Measurements from ENCODE around the gene NOTCH1. TPM values are rescaled to one million over a fixed set of nuclear protein-coding genes. Genes with fewer than 3 reads are reported as not detected.

NOTCH1 gene
- polyA plus RNA-seq, 1 donor from 2014 or later = 0.15 TPM

DNA sequence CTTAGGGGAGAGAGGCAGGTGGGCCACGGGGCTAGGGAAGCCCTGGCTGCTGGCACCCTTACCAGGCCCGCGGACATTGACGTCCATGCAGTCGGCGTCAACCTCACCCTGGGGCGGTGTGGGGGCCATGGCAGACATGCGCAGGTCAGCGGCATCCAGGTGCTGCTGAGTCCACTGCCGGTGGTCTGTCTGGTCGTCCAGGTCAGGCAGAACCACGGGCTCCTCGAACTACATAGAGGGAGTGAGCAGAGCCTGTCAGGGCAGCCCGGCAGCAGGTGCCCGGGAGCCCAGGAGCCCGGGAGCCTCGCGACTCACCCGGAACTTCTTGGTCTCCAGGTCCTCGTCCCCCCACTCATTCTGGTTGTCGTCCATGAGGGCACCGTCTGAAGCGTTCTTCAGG lies 44.2 kb downstream of the NOTCH1 start:
- Histone ChIP-seq H3K9me3 (ENCODE audit: low read length) (no peaks in the 10 kb centered on the region), H3K4me2 (ENCODE audit: low read length) (no peak overlapping the region), H4K20me1 (ENCODE audit: insufficient read depth) (no peaks in the 10 kb centered on the region), H3F3A (ENCODE audit: insufficient read depth, low read length, poor library complexity, severe bottlenecking) (no peaks in the 10 kb centered on the region), H3K4me3 (ENCODE audit: low read length) (no peak overlapping the region), H3K9me2 (ENCODE audit: insufficient read depth, low read length) (no peaks in the 10 kb centered on the region), H3K79me2 (replicated peaks; ENCODE audit: insufficient read depth, low read length) (no peaks in the 10 kb centered on the region), H3K27me3 (ENCODE audit: insufficient read depth, low read depth, low read length) (no peaks in the 10 kb centered on the region), H3K9ac (ENCODE audit: low read length) (no peak overlapping the region), H2AFZ (ENCODE audit: low read depth, low read length) (no peak overlapping the region), H3K27ac (ENCODE audit: low read length) (no peak overlapping the region), H3K36me3 (ENCODE audit: insufficient read depth, low read length) (no peaks in the 10 kb centered on the region)
- no peak for TF ChIP-seq EP300 (conservative IDR thresholded peaks at IDR 0.05; ENCODE audit: poor library complexity, severe bottlenecking)
- TF ChIP-seq CTCF (IDR thresholded peaks at IDR 0.05; ENCODE audit: poor library complexity, severe bottlenecking) = no peak
- TF ChIP-seq, protein P1, sequence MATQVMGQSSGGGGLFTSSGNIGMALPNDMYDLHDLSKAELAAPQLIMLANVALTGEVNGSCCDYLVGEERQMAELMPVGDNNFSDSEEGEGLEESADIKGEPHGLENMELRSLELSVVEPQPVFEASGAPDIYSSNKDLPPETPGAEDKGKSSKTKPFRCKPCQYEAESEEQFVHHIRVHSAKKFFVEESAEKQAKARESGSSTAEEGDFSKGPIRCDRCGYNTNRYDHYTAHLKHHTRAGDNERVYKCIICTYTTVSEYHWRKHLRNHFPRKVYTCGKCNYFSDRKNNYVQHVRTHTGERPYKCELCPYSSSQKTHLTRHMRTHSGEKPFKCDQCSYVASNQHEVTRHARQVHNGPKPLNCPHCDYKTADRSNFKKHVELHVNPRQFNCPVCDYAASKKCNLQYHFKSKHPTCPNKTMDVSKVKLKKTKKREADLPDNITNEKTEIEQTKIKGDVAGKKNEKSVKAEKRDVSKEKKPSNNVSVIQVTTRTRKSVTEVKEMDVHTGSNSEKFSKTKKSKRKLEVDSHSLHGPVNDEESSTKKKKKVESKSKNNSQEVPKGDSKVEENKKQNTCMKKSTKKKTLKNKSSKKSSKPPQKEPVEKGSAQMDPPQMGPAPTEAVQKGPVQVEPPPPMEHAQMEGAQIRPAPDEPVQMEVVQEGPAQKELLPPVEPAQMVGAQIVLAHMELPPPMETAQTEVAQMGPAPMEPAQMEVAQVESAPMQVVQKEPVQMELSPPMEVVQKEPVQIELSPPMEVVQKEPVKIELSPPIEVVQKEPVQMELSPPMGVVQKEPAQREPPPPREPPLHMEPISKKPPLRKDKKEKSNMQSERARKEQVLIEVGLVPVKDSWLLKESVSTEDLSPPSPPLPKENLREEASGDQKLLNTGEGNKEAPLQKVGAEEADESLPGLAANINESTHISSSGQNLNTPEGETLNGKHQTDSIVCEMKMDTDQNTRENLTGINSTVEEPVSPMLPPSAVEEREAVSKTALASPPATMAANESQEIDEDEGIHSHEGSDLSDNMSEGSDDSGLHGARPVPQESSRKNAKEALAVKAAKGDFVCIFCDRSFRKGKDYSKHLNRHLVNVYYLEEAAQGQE (IDR thresholded peaks at IDR 0.05; ENCODE audit: borderline replicate concordance) = no peak
- no peak for TF ChIP-seq SMC3 (conservative IDR thresholded peaks at IDR 0.05; ENCODE audit: poor library complexity)
- TF ChIP-seq POLR2AphosphoS5 (IDR thresholded peaks at IDR 0.05) = no peak

DNA sequence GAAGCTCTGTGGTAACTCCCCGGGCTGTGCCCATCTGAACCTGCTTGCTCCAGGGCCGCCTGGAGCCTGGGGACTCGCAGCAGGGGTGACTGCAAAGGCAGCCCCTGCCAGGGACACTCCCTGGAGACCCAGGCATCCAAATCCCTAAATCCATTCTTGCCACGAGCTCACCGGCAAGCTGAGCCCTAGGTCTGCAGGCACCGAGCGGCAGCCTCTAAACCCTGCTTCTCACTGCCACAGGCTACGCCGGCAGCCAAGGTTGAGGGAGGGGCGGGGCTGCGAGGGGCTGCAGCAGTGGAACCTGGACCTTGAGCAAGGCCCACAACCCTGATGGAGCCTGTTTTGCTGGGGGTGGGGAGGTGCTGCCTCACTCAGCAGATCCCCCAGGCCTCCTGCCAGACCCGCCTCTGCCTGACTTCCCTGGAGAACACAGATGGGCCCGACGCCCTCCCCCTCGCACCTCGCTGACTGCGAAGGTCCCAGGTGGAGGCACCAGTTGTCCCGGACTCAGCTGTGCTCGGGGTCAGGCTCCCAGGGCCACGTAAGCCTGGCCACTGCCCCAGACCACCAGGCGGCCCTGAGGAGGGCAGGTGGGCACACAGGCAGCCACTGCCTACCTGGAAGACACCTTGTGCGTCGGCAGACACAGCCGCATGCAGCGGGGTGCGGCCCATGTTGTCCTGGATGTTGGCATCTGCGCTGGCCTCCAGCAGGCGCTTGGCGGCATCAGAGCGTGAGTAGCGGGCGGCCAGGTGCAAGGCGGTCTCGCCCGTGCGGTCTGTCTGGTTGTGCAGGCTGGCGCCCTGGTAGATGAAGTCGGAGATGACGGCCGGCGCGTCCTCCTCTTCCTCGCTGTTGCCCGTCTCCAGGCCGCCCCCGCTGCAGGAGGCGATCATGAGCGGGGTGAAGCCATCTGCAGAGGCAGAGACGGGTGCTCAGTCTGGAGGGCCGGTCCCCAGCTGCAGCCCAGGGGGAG lies 45.6 kb downstream of the NOTCH1 start:
- no peaks in the 10 kb centered on the region for H3K79me2 ChIP-seq (replicated peaks; ENCODE audit: insufficient read depth, low read length)
- no peaks in the 10 kb centered on the region for H3K36me3 ChIP-seq (ENCODE audit: insufficient read depth, low read length)
- H3K4me3 ChIP-seq (ENCODE audit: low read length) = no peak overlapping the region
- no peaks in the 10 kb centered on the region for H3K9me3 ChIP-seq (ENCODE audit: low read length)
- H3K9me2 ChIP-seq (ENCODE audit: insufficient read depth, low read length) = no peaks in the 10 kb centered on the region
- H3K27ac ChIP-seq (ENCODE audit: low read length) = no peak overlapping the region
- no peak overlapping the region for H3K9ac ChIP-seq (ENCODE audit: low read length)
- no peaks in the 10 kb centered on the region for H4K20me1 ChIP-seq (ENCODE audit: insufficient read depth)
- TF ChIP-seq SMC3 (conservative IDR thresholded peaks at IDR 0.05; ENCODE audit: poor library complexity) = no peak
- TF ChIP-seq EP300 (conservative IDR thresholded peaks at IDR 0.05; ENCODE audit: poor library complexity, severe bottlenecking) = no peak
- no peak for TF ChIP-seq EZH2 (IDR thresholded peaks at IDR 0.05; ENCODE audit: borderline replicate concordance, insufficient read depth, low read length, poor library complexity, severe bottlenecking)
- TF ChIP-seq, protein P1 (IDR thresholded peaks at IDR 0.05; ENCODE audit: borderline replicate concordance) = no peak
- TF ChIP-seq POLR2AphosphoS5 (IDR thresholded peaks at IDR 0.05) = no peak
- no peak for TF ChIP-seq MXI1 (conservative IDR thresholded peaks at IDR 0.05; ENCODE audit: poor library complexity, severe bottlenecking)
- TF ChIP-seq RAD21 (conservative IDR thresholded peaks at IDR 0.05) = no peak
- TF ChIP-seq TAF1 (IDR thresholded peaks at IDR 0.05; ENCODE audit: low read depth) = no peak
- TF ChIP-seq CTCF (IDR thresholded peaks at IDR 0.05; ENCODE audit: poor library complexity, severe bottlenecking) = no peak
- no peak overlapping the region for H2AFZ ChIP-seq (ENCODE audit: low read depth, low read length)
- H3K4me2 ChIP-seq (ENCODE audit: low read length) = no peak overlapping the region
- H3K27me3 ChIP-seq (ENCODE audit: insufficient read depth, low read depth, low read length) = no peaks in the 10 kb centered on the region
- H3F3A ChIP-seq (ENCODE audit: insufficient read depth, low read length, poor library complexity, severe bottlenecking) = no peaks in the 10 kb centered on the region
